Karpas-422 (cell line): ENCODE measurements around the gene LLCFC1. TPM values are rescaled to one million over a fixed set of nuclear protein-coding genes. Genes with fewer than 3 reads are reported as not detected.
"Not testable (repeated sequence)": the region's sequence is repeated elsewhere in the genome, so short reads cannot be mapped to it uniquely, and the experiment has no call there.

Source experiments
- DNase-seq: peaks from one replicate; pipeline ENCODE4 v3.0.0-alpha.2; 2015
- H2AFZ ChIP-seq: fragments of 200-600 bp; sonication (generic); 2 replicates; pipeline ENCODE4 v1.6.1; 2014; ENCODE audit warnings: antibody characterized with exemption, low read length, mixed read lengths
- H3K27ac ChIP-seq: fragments of 200-600 bp; sonication (generic); 2 replicates; pipeline ENCODE4 v1.5.1; 2014; ENCODE audit warnings: mild to moderate bottlenecking, low read length, moderate library complexity
- H3K27me3 ChIP-seq: fragments of 200-600 bp; sonication (generic); 2 replicates; pipeline ENCODE4 v1.6.1; 2014; ENCODE audit warnings: low read length, mixed read lengths
- H3K36me3 ChIP-seq: fragments of 200-600 bp; sonication (generic); 2 replicates; pipeline ENCODE4 v1.6.1; 2014; ENCODE audit warnings: low read length, mixed read lengths; ENCODE audit not compliant: insufficient read depth
- H3K4me1 ChIP-seq: fragments of 200-600 bp; sonication (generic); 2 replicates; pipeline ENCODE4 v1.6.1; 2014; ENCODE audit warnings: mild to moderate bottlenecking, low read length, mixed read lengths
- H3K4me2 ChIP-seq: fragments of 200-600 bp; sonication (generic); 2 replicates; pipeline ENCODE4 v1.6.1; 2014; ENCODE audit warnings: low read length, low read depth, mild to moderate bottlenecking; ENCODE audit not compliant: poor library complexity, severe bottlenecking
- H3K4me3 ChIP-seq: fragments of 200-600 bp; sonication (generic); 2 replicates; pipeline ENCODE4 v1.5.1; 2014; ENCODE audit warnings: mild to moderate bottlenecking, antibody characterized with exemption, low read length, mixed read lengths
- H3K79me2 ChIP-seq: fragments of 200-600 bp; sonication (generic); 2 replicates; pipeline ENCODE4 v1.6.1; 2014; ENCODE audit warnings: mild to moderate bottlenecking, low read length, mixed read lengths
- H3K9ac ChIP-seq: fragments of 200-600 bp; sonication (generic); 2 replicates; pipeline ENCODE4 v1.6.0; 2014; ENCODE audit warnings: low read length
- H3K9me2 ChIP-seq: fragments of 200-600 bp; sonication (generic), shearing (Covaris generic); replicated peaks from 2 replicates; pipeline ENCODE4 v1.6.0; 2014; ENCODE audit warnings: mild to moderate bottlenecking, low read length, moderate library complexity; ENCODE audit not compliant: insufficient read depth
- H3K9me3 ChIP-seq: fragments of 300-700, 200-600 bp; sonication (generic); 2 replicates; pipeline ENCODE4 v1.6.1; 2014; ENCODE audit warnings: low read length, mixed read lengths
- H4K20me1 ChIP-seq: fragments of 200-600 bp; sonication (generic); 2 replicates; pipeline ENCODE4 v1.6.1; 2014; ENCODE audit warnings: mild to moderate bottlenecking, antibody characterized with exemption, low read length, low read depth; ENCODE audit not compliant: insufficient read depth
- total RNA-seq: library from RNA; depleted of rRNA; stranded (reverse); fragments of >200 nt; shearing (Covaris generic); gene quantifications from 2 replicates; pipeline ENCODE4 v1.2.3, GENCODE V29; 2014; ENCODE audit warnings: low replicate concordance

Gene LLCFC1
- total RNA-seq, 1 experiment from 2014 or later: not detected

GRCh38 chr7:142964502-142965246 is 25.4 kb downstream of the LLCFC1 start:
- no peaks in the 10 kb centered on the region for H3K4me1 ChIP-seq
- H3K4me3 ChIP-seq: no peak overlapping the region
- no peak for DNase-seq
- H4K20me1 ChIP-seq: no peaks in the 10 kb centered on the region
- no peaks in the 10 kb centered on the region for H3K9me2 ChIP-seq
- H3K36me3 ChIP-seq: no peaks in the 10 kb centered on the region
- H3K9ac ChIP-seq: no peak overlapping the region
- H3K79me2 ChIP-seq: no peaks in the 10 kb centered on the region
- H3K27me3 ChIP-seq: no peaks in the 10 kb centered on the region
- H2AFZ ChIP-seq: no peak overlapping the region
- no peak overlapping the region for H3K27ac ChIP-seq
- H3K9me3 ChIP-seq: no peaks in the 10 kb centered on the region
- H3K4me2 ChIP-seq: no peak overlapping the region

DNA sequence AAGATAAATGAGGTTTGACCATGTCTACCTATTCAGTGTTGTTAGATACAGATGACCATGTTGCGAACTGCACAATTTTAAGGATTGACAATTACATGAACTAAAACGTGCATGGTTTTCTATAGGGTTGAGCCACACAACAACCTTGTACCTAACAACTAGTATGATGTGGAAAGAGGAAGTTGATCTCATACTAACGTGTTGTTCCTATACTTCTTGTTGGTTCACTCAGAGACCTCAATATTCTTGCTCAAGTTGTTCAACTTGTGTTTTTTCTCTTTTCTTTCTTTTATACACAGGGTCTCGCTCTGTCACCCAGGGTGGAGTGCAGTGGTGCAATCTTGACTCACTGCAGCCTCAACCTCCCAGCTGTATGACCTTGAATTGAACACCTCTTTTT is 28.9 kb downstream of the LLCFC1 start:
- Histone ChIP-seq H4K20me1 (no peaks in the 10 kb centered on the region), H3K79me2 (no peaks in the 10 kb centered on the region), H3K9me3 (no peaks in the 10 kb centered on the region), H2AFZ (no peak overlapping the region), H3K9ac (no peak overlapping the region), H3K4me1 (no peaks in the 10 kb centered on the region), H3K9me2 (no peaks in the 10 kb centered on the region), H3K4me3 (no peak overlapping the region), H3K4me2 (no peak overlapping the region), H3K27me3 (no peaks in the 10 kb centered on the region), H3K27ac (no peak overlapping the region), H3K36me3 (no peaks in the 10 kb centered on the region)
- DNase-seq: no peak

DNA sequence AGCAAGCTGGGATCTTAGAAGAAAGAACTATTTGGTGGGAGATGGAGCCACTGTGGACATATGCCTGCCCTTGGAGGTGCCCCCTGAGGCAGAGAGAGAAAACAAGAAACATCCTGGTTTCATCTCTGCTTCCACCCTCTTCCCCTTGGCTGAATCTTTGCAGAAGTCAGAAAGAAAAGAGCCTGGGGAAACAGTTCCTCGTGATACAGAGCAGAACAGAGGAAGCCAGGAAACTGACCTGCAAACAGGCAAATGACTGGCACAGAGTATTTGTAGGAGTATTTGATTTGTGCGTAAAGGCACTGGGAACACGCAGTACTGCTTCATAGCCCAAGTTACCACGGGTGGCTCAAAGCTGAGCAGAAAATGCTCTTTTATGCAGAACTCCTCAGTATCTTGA is 29.9 kb downstream of the LLCFC1 start:
- Histone ChIP-seq H3K4me3 (no peak overlapping the region), H4K20me1 (no peaks in the 10 kb centered on the region), H3K9me2 (no peaks in the 10 kb centered on the region), H3K36me3 (no peaks in the 10 kb centered on the region), H3K9ac (no peak overlapping the region), H3K79me2 (no peaks in the 10 kb centered on the region), H2AFZ (no peak overlapping the region), H3K4me1 (no peaks in the 10 kb centered on the region), H3K4me2 (no peak overlapping the region), H3K27ac (no peak overlapping the region), H3K27me3 (no peaks in the 10 kb centered on the region), H3K9me3 (no peaks in the 10 kb centered on the region)
- no peak for DNase-seq

- Histone ChIP-seq H3K9me2 (no peaks in the 10 kb centered on the region), H3K4me1 (no peaks in the 10 kb centered on the region), H3K27me3 (no peaks in the 10 kb centered on the region), H3K36me3 (no peaks in the 10 kb centered on the region), H3K79me2 (no peaks in the 10 kb centered on the region), H3K9ac (no peak overlapping the region), H4K20me1 (no peaks in the 10 kb centered on the region), H3K4me2 (no peak overlapping the region), H3K9me3 (no peaks in the 10 kb centered on the region), H3K4me3 (no peak overlapping the region), H2AFZ (no peak overlapping the region), H3K27ac (no peak overlapping the region)
- no peak for DNase-seq
Measured at GRCh38 chr7:142974626-142975025, 35.3 kb downstream of the LLCFC1 start.

GRCh38 chr7:142978402-142978801 is 39.1 kb downstream of the LLCFC1 start:
- not testable (repeated sequence) for H3K27ac ChIP-seq, H3K36me3 ChIP-seq, H3K9ac ChIP-seq, H4K20me1 ChIP-seq, H3K4me1 ChIP-seq, H3K79me2 ChIP-seq, H3K9me3 ChIP-seq, H2AFZ ChIP-seq, H3K4me2 ChIP-seq, DNase-seq, H3K27me3 ChIP-seq, H3K4me3 ChIP-seq, H3K9me2 ChIP-seq

GRCh38 chr7:142983825-142984224 is 44.5 kb downstream of the LLCFC1 start:
- H3K4me3 ChIP-seq: no peak overlapping the region
- no peaks in the 10 kb centered on the region for H4K20me1 ChIP-seq
- no peaks in the 10 kb centered on the region for H3K27me3 ChIP-seq
- H3K79me2 ChIP-seq: no peaks in the 10 kb centered on the region
- H3K36me3 ChIP-seq: no peaks in the 10 kb centered on the region
- H3K9me2 ChIP-seq: no peaks in the 10 kb centered on the region
- no peak for DNase-seq
- no peak overlapping the region for H3K4me2 ChIP-seq
- H2AFZ ChIP-seq: no peak overlapping the region
- H3K27ac ChIP-seq: no peak overlapping the region
- no peak overlapping the region for H3K9ac ChIP-seq
- H3K4me1 ChIP-seq: no peaks in the 10 kb centered on the region
- no peaks in the 10 kb centered on the region for H3K9me3 ChIP-seq

DNA sequence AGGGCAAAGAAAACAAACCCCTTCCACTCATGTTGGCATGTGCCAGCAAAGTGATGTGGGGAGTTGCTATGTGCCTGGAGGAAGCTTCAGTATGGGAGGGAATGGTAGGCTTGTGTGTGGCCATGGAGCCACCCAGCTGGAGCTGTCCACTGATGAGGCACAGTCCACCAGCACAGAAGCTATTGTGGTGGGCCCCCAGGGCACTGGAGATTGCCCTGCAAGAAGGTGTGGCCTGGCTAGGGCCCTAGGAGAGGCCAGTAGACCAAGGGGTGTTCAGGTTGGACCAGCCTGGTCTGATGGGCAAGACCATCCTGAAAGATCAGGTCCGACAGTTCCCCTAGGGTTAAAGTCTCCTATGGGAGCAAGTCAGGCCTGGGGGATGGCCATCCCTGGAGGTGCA is 45.0 kb downstream of the LLCFC1 start:
- Histone ChIP-seq H3K9ac (no peak overlapping the region), H3K36me3 (no peaks in the 10 kb centered on the region), H2AFZ (no peak overlapping the region), H3K27me3 (no peaks in the 10 kb centered on the region), H3K27ac (no peak overlapping the region), H3K4me3 (no peak overlapping the region), H3K79me2 (no peaks in the 10 kb centered on the region), H3K9me2 (no peaks in the 10 kb centered on the region), H3K4me1 (no peaks in the 10 kb centered on the region), H4K20me1 (no peaks in the 10 kb centered on the region), H3K4me2 (no peak overlapping the region), H3K9me3 (no peaks in the 10 kb centered on the region)
- DNase-seq: no peak
